ENCODE data around the gene CABYR. TPM values are rescaled to one million over a fixed set of nuclear protein-coding genes. Genes with fewer than 3 reads are reported as not detected.
"Not testable (repeated sequence)": the region's sequence is repeated elsewhere in the genome, so short reads cannot be mapped to it uniquely, and the experiment has no call there.

CABYR gene
- total RNA-seq, 1 donor from 2014 or later, result not detected

- no peak for ATAC-seq
Measured at GRCh38 chr18:24126155-24126961, 12.5 kb upstream of the CABYR start.

GRCh38 chr18:24127735-24128134 is 11.1 kb upstream of the CABYR start:
- ATAC-seq, result peak; percentile 62

More at GRCh38 chr18:24126155-24126961, 12.5 kb upstream of the CABYR start:
- no peak for DNase-seq (ENCODE audit: low spot score)

GRCh38 chr18:24128700-24129099 is 10.2 kb upstream of the CABYR start:
- DNase-seq (ENCODE audit: low spot score), result no peak
- no peak for ATAC-seq

More at GRCh38 chr18:24127735-24128134, 11.1 kb upstream of the CABYR start:
- no peak for DNase-seq (ENCODE audit: low spot score)

GRCh38 chr18:24130494-24130893 is 8.4 kb upstream of the CABYR start:
- no peak for DNase-seq (ENCODE audit: low spot score)
- ATAC-seq, result no peak

- peak; percentile 31 for ATAC-seq
- no peak for DNase-seq (ENCODE audit: low spot score)
Measured at GRCh38 chr18:24136967-24137373, 1.9 kb upstream of the CABYR start.

GRCh38 chr18:24138409-24138788 is 463 bp upstream of the CABYR start:
- ATAC-seq (peak; percentile 46), DNase-seq (ENCODE audit: low spot score) (no peak)

GRCh38 chr18:24140697-24141096 is 1.8 kb downstream of the CABYR start:
- DNase-seq (ENCODE audit: low spot score), result no peak
- ATAC-seq, result no peak

- ATAC-seq (no peak), DNase-seq (ENCODE audit: low spot score) (no peak)
Measured at GRCh38 chr18:24142376-24142775, 3.5 kb downstream of the CABYR start.

GRCh38 chr18:24149591-24149990 is 10.7 kb downstream of the CABYR start:
- ATAC-seq; DNase-seq (ENCODE audit: low spot score): not testable (repeated sequence)

- ATAC-seq (no peak), DNase-seq (ENCODE audit: low spot score) (no peak)
Measured at GRCh38 chr18:24153397-24153796, 14.5 kb downstream of the CABYR start.

- DNase-seq (ENCODE audit: low spot score), result no peak
- no peak for ATAC-seq
Measured at GRCh38 chr18:24157855-24158254, 19.0 kb downstream of the CABYR start.

GRCh38 chr18:24160086-24160485 is 21.2 kb downstream of the CABYR start:
- ATAC-seq (no peak), DNase-seq (ENCODE audit: low spot score) (no peak)

GRCh38 chr18:24161304-24161703 is 22.4 kb downstream of the CABYR start:
- ATAC-seq, result no peak

GRCh38 chr18:24168496-24168895 is 29.6 kb downstream of the CABYR start:
- ATAC-seq, result no peak
- DNase-seq (ENCODE audit: low spot score), result no peak

More at GRCh38 chr18:24161304-24161703, 22.4 kb downstream of the CABYR start:
- no peak for DNase-seq (ENCODE audit: low spot score)

- no peak for ATAC-seq
- no peak for DNase-seq (ENCODE audit: low spot score)
Measured at GRCh38 chr18:24170360-24170759, 31.5 kb downstream of the CABYR start.

- ATAC-seq, result no peak
- DNase-seq (ENCODE audit: low spot score), result no peak
Measured at GRCh38 chr18:24173997-24174396, 35.1 kb downstream of the CABYR start.

- DNase-seq (ENCODE audit: low spot score) (peak; percentile 60), ATAC-seq (peak; percentile 90)
Measured at GRCh38 chr18:24176727-24177416, 38.0 kb downstream of the CABYR start.

GRCh38 chr18:24177499-24178133 is 38.8 kb downstream of the CABYR start:
- DNase-seq (ENCODE audit: low spot score), result no peak
- ATAC-seq, result peak; percentile 67

- no peak for ATAC-seq
- DNase-seq (ENCODE audit: low spot score), result no peak
Measured at GRCh38 chr18:24180048-24180447, 41.2 kb downstream of the CABYR start.

GRCh38 chr18:24181806-24182205 is 42.9 kb downstream of the CABYR start:
- ATAC-seq (no peak), DNase-seq (ENCODE audit: low spot score) (no peak)

- no peak for DNase-seq (ENCODE audit: low spot score)
Measured at GRCh38 chr18:24185805-24186204, 46.9 kb downstream of the CABYR start.

GRCh38 chr18:24187049-24187448 is 48.2 kb downstream of the CABYR start:
- ATAC-seq (no peak), DNase-seq (ENCODE audit: low spot score) (no peak)

More at GRCh38 chr18:24185805-24186204, 46.9 kb downstream of the CABYR start:
- ATAC-seq, result no peak
